Middle frontal gyrus (tissue), 1 donor: ENCODE data around the gene PDIA2.
"Not testable (repeated sequence)": the region's sequence is repeated elsewhere in the genome, so short reads cannot be mapped to it uniquely, and the experiment has no call there.

Source experiments
- DNase-seq: peaks from one replicate; pipeline ENCODE4 v3.0.0-alpha.2; 2015; ENCODE audit warnings: low spot score; ENCODE audit errors: extremely low spot score

Gene PDIA2

DNA sequence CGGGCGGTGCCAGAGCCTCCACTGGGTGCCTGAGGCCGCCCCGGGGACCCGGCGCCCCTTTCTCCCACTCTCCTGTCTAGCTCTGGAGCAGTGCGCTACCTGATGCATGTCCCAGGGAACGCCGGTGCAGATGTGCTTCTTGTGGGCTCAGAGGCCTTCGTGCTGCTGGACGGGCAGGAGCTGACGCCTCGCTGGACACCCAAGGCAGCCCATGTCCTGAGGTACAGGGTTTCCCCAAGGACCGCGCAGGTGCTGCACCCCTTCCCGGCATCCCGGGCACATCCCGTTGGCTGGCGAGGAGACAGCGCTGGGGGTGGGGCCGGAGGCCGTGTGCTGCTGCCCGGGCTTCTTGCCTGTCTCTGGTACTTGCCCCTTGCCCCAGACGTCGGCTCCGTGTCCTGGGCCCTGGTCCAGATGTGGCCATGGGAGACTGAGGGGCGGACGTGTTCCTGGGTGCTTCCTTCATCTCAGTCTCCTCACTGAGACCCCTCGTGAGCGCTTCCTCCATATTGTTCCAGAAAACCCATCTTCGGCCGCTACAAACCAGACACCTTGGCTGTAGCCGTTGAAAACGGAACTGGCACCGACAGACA, 19.7 kb upstream of the PDIA2 start:
- DNase-seq, result no peak

- no peak for DNase-seq
These were observed 19.0 kb upstream of the PDIA2 start for GRCh38 chr16:263944-264343.

DNA sequence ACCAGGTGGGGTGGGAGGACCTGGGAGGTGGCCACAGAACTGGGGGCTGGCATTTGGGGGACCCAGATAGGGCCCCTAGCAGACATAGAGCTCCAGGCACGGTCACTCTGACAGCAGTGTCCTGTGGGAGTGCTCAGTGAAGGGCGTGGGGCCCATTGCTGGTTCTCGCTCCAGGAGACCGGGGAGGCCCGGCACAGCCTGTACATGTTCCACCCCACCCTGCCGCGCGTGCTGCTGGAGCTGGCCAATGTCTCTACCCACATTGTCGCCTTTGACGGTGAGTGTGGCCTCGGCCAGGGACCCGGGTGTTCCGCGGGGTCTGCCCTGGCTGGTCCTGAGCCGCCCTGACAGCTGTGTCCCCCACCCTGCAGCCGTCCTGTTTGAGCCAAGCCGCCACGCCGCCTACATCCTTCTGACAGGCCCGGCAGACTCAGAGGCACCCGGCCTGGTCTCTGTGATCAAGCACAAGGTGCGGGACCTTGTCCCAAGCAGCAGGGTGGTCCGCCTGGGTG, 18.5 kb upstream of the PDIA2 start:
- no peak for DNase-seq

DNA sequence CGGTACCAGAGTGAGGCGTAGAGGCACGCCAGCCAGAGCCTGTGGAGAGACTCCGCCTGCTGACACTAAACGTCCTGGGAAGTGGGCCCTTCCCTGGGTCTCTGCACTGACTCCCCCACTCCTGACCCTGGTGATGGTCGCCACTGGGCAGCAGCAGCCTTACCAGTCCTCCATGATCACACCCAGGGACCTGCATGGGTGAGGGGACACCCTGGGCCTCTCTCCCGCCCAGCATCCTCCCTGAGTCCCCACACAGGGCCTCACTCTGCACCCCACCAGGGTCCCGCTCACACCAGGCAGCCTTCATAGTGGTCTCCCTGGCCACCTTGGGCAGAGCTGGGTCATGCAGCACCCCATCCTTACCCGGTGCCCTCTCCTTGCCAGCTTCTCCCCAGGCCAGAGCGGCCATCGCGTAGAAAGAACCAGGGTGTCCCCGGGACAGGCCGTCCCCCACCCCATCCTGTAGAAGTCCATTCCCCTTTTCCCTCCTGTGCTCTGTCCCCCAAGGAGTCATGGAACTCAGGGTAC, 17.9 kb upstream of the PDIA2 start:
- DNase-seq, result no peak

DNA sequence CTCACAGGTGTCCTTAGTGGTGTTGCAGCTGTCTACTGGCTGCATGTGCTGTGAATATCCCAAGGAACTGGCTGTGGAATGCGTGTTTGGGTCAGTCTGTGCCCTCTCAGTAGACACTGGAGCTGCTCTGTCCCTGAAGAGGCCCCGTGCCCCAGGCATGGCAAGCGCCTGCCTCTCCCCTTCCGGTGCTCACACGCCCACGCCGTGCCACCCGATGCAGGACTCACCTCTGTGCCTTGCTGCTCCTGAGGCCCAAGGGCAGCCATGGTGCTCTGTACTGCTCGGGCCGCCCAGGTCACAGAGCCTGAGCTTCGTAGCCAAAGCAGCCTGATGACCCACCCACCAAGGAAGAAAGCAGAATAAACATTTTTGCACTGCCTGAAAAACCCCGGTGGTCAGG, 17.3 kb upstream of the PDIA2 start:
- no peak for DNase-seq

DNA sequence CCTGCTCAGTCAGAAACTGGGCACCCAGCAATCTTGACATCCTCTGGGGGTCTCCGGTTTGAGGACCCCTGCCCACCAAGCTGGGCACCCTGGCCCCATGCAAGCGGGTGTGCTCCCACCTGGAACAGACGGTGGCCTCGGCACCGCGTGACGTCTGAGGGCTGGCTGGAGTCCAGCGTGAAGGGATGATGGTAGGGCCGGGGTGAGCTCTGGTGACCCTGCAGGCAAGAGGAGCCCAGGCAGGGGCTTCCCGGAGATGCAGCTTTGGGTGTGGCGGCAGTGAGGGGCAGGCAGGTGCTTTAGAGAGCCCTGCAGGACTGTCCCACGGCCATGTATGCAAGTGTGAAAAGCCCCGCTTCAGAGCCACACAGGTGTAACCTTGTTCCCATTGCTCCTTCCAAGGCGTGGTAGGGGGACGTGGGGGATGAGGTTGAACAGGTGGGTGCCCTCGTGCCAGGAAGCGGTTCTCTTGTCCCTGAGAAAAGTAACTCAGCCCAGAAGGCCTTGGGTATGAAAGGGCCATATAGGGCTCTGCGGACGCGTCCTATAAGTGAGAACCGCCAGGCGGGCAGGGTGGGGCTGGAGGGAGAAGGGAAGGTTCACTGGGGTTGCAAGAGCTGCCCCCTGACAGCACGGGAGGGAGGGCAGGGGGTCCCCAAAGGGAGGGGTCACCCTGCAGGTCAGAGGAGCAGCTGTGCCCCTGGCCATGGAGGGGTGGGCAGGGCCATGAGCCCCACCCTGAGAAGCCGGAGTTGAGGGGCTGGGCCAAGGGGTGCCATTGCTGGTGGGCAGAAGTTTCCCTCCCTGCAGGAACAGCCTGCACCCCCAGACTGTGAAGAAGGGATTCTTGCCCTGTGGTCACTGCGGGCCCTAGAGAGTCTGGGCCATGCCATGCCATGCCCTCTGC, 16.5 kb upstream of the PDIA2 start:
- no peak for DNase-seq

DNA sequence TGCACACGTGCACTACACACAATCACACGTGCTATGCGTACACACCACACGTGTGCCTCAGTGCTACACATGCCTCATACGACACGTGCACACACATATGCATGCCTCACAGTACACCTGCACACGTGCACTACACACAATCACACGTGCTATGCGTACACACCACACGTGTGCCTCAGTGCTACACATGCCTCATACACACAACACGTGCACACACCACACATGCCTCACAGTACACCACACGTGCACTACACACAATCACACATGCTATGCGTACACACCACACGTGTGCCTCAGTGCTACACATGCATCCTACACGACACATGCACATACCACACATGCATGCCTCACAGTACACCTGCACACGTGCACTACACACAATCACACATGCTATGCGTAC, 15.4 kb upstream of the PDIA2 start:
- DNase-seq, result not testable (repeated sequence)

- DNase-seq, result no peak
These were observed 14.6 kb upstream of the PDIA2 start for GRCh38 chr16:268141-269053.

DNA sequence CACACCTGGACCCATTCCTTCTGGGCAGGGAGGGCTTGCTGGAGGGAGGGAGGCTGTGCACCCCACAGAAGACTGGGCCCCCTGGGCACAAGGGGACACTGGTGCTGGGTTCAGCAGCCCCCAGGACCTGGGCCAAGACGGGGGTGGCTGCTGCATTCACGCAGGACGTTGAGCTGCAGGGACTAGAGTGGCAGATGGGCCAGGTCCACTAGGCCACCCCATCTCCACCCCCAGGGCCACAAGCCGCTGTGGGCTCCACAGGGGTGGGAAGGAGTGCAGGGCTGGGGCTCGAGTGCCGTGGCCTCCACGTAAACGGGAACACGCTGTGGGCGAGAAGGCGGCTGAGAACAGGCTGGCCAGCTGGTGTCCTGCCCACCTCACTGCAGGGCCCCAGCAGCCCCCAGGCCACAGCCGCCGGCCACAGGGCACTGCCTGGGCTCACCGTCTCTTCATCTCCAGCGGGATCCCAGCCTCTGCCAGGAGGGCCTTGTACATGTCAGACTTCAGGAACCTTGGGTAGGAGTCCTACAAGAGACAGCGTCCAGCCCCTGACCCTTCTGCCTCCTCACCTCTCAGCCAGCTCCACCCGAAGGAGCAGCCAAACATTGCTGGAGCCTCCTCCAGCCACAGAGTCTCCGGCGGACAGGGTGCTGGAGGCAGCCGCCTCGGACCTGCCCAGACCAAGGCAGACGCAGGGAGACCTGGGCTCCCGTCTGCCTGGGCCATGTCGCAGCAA, 13.7 kb upstream of the PDIA2 start:
- no peak for DNase-seq

GRCh38 chr16:270381-271255, 12.3 kb upstream of the PDIA2 start:
- DNase-seq, result no peak

GRCh38 chr16:272633-273546, 10.1 kb upstream of the PDIA2 start:
- DNase-seq, result no peak

DNA sequence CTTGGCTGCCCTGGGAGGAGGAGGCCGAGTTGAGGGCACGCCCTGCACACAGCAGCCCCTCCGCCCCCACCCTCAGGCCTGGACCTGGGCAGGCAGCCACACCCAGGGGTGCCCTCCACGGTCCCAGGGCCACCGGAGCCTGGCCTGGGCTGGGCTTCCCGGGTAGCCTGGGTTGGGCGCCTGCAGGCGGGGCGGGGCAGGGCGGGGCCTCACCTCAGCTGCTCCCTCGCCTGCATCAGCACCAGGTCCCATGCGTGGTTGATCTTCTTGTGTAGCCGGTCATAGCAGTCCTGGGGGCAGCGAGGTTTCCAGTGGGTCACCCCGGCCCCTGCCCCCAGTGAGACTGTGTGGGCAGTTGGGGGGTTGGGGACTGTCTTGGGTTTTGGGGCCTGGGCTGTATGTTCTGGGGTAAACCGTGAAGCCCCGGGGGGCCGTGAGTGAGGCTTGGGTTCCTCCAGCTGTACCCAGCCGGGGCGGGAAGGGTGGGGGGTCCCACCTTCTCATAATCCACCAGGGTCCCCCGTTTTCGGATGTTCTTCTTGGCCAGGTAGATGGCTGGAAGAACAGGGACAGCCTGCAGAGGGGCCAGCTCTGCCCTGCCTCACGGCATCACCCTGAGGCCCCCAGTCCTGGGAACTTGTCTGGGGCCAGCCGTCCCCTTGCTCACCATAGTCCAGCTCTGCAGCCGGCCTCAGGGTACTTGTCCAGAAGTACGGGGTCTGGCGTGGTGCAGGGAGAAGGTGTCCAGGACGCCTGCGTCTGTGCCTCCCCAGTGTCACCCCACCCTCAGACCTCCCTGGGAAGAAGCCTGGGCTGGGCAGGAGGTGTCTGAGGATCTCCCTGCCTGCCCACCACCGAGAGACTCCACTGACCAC, 9.2 kb upstream of the PDIA2 start:
- no peak for DNase-seq

GRCh38 chr16:275041-275641, 7.8 kb upstream of the PDIA2 start:
- no peak for DNase-seq

- no peak for DNase-seq
These were observed 7.2 kb upstream of the PDIA2 start, which contains the start of gene RGS11 for GRCh38 chr16:275786-276232. Gene RGS11, minus strand, starts transcription at chr16:275944. Its CDS starts 33 bp downstream, at chr16:275911.

DNA sequence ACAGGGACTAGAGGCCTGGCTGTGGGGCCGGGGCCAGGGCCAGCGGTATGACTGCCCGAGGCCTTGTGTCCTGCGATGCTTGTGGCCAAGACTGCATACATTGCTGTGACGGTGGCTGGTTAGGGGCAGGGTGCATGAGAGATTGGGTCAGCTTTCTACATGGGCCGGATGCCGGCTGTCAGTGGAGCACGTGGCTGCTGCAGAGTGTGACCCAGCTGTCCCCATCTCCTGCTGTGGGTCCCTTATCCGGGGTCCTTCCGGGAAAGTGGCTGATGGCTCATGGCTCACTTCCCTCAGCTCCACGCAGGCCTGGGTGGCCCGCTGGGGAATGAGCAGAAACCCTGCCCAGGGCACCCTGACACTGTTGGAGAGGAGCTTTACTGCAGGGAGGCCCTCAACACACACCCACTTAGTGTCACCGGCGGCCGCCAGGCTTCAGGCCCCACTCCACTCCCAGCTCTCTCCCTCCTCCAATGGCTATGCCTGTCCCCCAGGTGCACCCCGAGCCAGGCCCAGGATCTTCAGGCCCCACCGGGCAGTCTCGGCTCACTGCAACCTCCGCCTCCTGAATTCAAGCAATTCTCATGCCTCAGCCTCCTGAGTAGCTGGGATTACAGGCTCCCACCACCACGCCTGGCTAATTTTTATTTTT, 6.4 kb upstream of the PDIA2 start:
- DNase-seq, result no peak

DNA sequence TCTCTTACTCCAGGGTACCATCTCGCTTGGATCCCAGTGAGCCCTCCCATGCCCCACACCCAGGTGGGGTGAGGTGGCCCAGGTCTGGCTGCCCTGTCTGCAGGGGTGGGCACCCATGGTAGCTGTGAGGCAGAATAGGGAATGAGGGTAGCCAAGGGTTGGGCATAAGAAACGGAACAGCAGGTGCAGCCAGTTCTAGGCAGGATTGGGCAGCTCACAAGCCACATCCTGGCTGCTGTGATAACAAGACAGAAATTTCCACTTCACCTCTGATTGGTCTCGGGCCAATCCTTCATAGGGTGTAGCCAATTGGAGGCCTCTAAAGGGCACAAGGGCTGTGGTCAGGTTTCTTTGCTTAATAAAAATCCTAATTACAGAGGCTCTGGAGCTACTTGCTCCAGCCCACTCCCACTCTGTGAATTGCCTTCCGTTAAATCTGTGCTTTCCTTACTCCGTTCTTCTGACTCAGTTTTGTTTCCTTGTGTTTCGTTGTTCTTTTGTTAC, 4.0 kb upstream of the PDIA2 start:
- DNase-seq, result no peak
